ENCODE measurements around the gene GMEB2. TPM values are rescaled to one million over a fixed set of nuclear protein-coding genes. Genes with fewer than 3 reads are reported as not detected.
"Not testable (repeated sequence)": the region's sequence is repeated elsewhere in the genome, so short reads cannot be mapped to it uniquely, and the experiment has no call there.

GMEB2 gene
- total RNA-seq, 2 experiments from 2014 or later = 16.2 to 16.3 TPM

DNA sequence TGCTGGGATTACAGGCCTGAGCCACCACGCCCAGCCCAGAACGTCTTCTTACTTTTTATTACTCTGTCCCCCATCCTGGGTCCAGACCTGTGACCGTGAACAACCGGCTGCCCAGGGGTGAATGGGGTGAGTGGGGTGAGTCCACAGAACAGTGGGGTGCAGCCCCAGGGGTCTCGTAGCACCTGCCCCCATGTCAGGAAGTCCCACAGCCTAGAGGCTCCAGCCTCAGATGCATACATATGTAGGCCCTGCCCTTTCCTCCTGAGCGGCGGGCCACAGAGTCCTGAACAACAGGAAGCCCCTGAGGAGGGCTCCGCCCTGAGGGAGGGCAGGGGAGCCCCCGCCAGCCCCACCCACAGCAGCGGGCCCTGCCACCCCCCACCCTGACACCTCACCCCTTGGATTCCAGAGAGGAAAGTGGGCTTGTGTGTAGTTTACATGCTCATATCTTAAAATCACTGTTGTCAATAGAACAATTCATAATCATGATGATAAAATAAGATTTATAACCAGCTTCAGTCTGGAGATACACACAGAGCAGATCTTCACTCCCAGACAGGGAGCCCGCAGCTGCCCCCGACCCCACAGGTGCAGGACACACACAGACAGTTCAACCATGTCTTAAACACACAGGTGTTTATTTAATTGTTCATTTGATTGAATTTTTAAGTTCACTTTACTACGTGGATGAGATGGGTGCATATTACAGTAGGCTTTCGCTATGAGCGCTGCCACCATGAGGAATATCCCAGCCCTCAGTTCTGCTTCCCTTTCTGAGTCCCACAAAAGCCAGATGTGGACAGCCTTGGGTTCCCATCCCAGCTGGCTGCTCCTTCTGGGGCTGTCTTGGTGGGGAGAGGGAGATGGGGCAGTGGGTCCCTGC is 12.4 kb upstream of the GMEB2 start:
- H3K4me3 Mint-ChIP-seq = peak overlapping the region; percentile 79
- intact Hi-C loops (cut with micrococcal nuclease) = no loop called here
- peak overlapping the region; percentile 99 for H3K27ac Mint-ChIP-seq
- peak; percentile 66 for ATAC-seq
- H3K4me1 Mint-ChIP-seq (ENCODE audit: low read depth) = peaks cover 40% of the 10 kb centered on the region
- peaks cover 3% of the 10 kb centered on the region for H3K36me3 Mint-ChIP-seq (ENCODE audit: low read depth)
- ChIA-PET CTCF (interaction anchor here (2.4 kb wide), 1 partner anchor 12 kb away, joined by 10 read pairs; the partner anchor contains the start of gene GMEB2), POLR2A (interaction anchor here (0.5 to 5.8 kb wide), 3 partner anchors 11 to 74 kb away, joined by 3 to 57 read pairs (median 4); partner anchors contain the start of genes ARFRP1, GMEB2 and ZGPAT)
- no peaks in the 10 kb centered on the region for H3K9me3 Mint-ChIP-seq
- TF ChIP-seq CTCF (IDR thresholded peaks at IDR 0.05) = no peak
- H3K27me3 Mint-ChIP-seq = no peaks in the 10 kb centered on the region
- peak; percentile 88 for DNase-seq

GRCh38 chr20:63636752-63637628 is 10.1 kb upstream of the GMEB2 start:
- Mint-ChIP-seq H3K4me3 (no peak overlapping the region), H3K9me3 (no peaks in the 10 kb centered on the region), H3K4me1 (ENCODE audit: low read depth) (peaks cover 57% of the 10 kb centered on the region), H3K27me3 (no peaks in the 10 kb centered on the region), H3K36me3 (ENCODE audit: low read depth) (peaks cover 3% of the 10 kb centered on the region), H3K27ac (peak overlapping the region; percentile 82)
- CTCF ChIA-PET = interaction anchor here (1.1 to 2.4 kb wide), 3 partner anchors 10 to 229 kb away, joined by 3 to 10 read pairs (median 3); partner anchors contain the start of gene GMEB2
- ATAC-seq (no peak), DNase-seq (no peak)
- no peak for TF ChIP-seq CTCF (IDR thresholded peaks at IDR 0.05)
- intact Hi-C loops (cut with micrococcal nuclease) = no loop called here
- POLR2A ChIA-PET = interaction anchor here (0.9 to 5.8 kb wide), 4 partner anchors 9 to 80 kb away, joined by 3 to 57 read pairs (median 5); partner anchors contain the start of gene GMEB2

GRCh38 chr20:63635431-63636141 is 8.7 kb upstream of the GMEB2 start:
- peak; percentile 67 for ATAC-seq
- ChIA-PET CTCF (interaction anchor here (1.1 kb wide), 1 partner anchor 9 kb away, joined by 3 read pairs; the partner anchor contains the start of gene GMEB2), POLR2A (interaction anchor here (0.6 to 1.5 kb wide), 5 partner anchors 8 to 127 kb away, joined by 3 to 7 read pairs (median 3); partner anchors contain the start of gene GMEB2)
- peak overlapping the region; percentile 95 for H3K27ac Mint-ChIP-seq
- H3K27me3 Mint-ChIP-seq = no peaks in the 10 kb centered on the region
- intact Hi-C loops (cut with micrococcal nuclease) = no loop called here
- DNase-seq = peak; percentile 91
- peaks cover 61% of the 10 kb centered on the region for H3K4me1 Mint-ChIP-seq (ENCODE audit: low read depth)
- H3K36me3 Mint-ChIP-seq (ENCODE audit: low read depth) = peaks cover 7% of the 10 kb centered on the region
- peak overlapping the region; percentile 55 for H3K4me3 Mint-ChIP-seq
- no peak for TF ChIP-seq CTCF (IDR thresholded peaks at IDR 0.05)
- H3K9me3 Mint-ChIP-seq = no peaks in the 10 kb centered on the region

DNA sequence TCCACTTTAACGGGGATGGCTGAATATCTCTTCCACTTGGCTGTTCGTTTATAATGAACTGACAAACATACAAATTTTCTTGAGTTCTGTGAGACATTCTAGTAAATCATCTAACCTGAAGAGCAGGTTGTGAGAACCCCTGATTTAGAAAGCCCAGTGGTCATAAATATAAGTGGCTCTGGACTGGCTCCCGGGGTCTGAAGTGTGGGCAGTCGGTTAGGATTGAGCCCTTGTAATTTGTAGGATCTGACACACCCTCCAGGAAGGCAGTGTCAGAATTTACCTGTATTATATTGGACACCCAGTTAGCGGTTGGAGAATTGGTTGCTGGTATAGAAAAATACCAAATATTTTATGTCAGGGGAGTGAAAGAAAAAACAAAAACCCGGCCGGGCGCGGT is 6.8 kb upstream of the GMEB2 start:
- no peak overlapping the region for H3K4me3 Mint-ChIP-seq
- ATAC-seq = no peak
- peaks cover 14% of the 10 kb centered on the region for H3K36me3 Mint-ChIP-seq (ENCODE audit: low read depth)
- CTCF ChIA-PET = interaction anchor here (1.2 kb wide), 1 partner anchor 8 kb away, joined by 5 read pairs; no protein-coding TSS in a partner anchor
- POLR2A ChIA-PET = interaction anchor here (0.6 kb wide), 1 partner anchor 36 kb away, joined by 4 read pairs; no protein-coding TSS in a partner anchor
- H3K9me3 Mint-ChIP-seq = no peaks in the 10 kb centered on the region
- peaks cover 58% of the 10 kb centered on the region for H3K4me1 Mint-ChIP-seq (ENCODE audit: low read depth)
- no peak overlapping the region for H3K27ac Mint-ChIP-seq
- no peak for DNase-seq
- intact Hi-C loops (cut with micrococcal nuclease) = no loop called here
- H3K27me3 Mint-ChIP-seq = no peaks in the 10 kb centered on the region
- no peak for TF ChIP-seq CTCF (IDR thresholded peaks at IDR 0.05)

DNA sequence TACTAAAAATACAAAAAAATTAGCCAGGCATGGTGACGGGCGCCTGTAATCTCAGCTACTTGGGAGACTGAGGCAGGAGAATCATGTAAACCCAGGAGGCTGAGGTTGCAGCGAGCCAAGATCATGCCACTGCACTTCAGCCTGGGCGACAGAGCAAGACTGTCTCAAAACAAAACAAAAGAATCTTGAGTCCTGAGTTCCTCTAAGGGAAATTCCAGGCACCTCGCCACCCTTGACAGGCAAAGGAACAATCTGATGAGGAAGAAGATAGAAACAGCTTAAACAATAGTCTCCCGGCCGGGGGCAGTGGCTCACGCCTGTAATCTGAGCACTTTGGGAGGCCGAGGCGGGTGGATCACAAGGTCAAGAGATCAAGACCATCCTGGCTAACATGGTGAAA is 4.5 kb upstream of the GMEB2 start:
- Mint-ChIP-seq H3K36me3 (ENCODE audit: low read depth) (peaks cover 21% of the 10 kb centered on the region), H3K27ac (peak overlapping the region; percentile 71), H3K4me1 (ENCODE audit: low read depth) (peaks cover 49% of the 10 kb centered on the region)
- POLR2A ChIA-PET = interaction anchor here (1.4 kb wide), 1 partner anchor 9 kb away, joined by 3 read pairs; no protein-coding TSS in a partner anchor
- H3K9me3 Mint-ChIP-seq; DNase-seq; H3K27me3 Mint-ChIP-seq; H3K4me3 Mint-ChIP-seq; intact Hi-C loops (cut with micrococcal nuclease); ATAC-seq: not testable (repeated sequence)
- CTCF ChIA-PET = interaction anchor here (1.2 kb wide), 1 partner anchor 10 kb away, joined by 3 read pairs; no protein-coding TSS in a partner anchor

DNA sequence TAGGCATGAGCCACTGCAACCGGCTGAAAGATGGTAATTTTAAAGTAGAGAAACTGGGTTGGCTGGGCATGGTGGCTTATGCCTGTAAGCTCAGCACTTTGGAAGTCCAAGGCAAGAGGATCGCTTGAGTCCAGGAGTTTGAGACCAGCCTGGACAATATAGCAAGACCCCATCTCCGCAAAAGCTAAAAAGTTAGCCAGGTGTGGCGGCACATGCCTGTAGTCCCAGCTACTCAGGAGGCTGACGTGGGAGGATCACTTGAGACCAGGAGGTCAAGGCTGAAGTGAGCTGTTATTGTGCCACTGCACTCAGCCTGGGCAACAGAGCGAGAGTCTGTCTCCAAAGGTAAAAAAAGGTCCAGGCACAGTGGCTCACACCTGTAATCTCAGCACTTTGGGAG is 4.1 kb upstream of the GMEB2 start:
- POLR2A ChIA-PET = interaction anchor here (1.4 kb wide), 1 partner anchor 10 kb away, joined by 3 read pairs; no protein-coding TSS in a partner anchor
- H3K27me3 Mint-ChIP-seq; intact Hi-C loops (cut with micrococcal nuclease); H3K27ac Mint-ChIP-seq; H3K4me3 Mint-ChIP-seq; H3K9me3 Mint-ChIP-seq; ATAC-seq; DNase-seq: not testable (repeated sequence)
- Mint-ChIP-seq H3K4me1 (ENCODE audit: low read depth) (peaks cover 47% of the 10 kb centered on the region), H3K36me3 (ENCODE audit: low read depth) (peaks cover 21% of the 10 kb centered on the region)
- CTCF ChIA-PET = interaction anchor here (1.2 kb wide), 1 partner anchor 11 kb away, joined by 3 read pairs; no protein-coding TSS in a partner anchor

Data from activated CD8-positive, alpha-beta T cell treated with anti-CD3 and anti-CD28 coated beads for 36 hours (primary cell).